HK-2 (cell line): Measurements from ENCODE around the gene PAX7.
"Not testable (repeated sequence)": the region's sequence is repeated elsewhere in the genome, so short reads cannot be mapped to it uniquely, and the experiment has no call there.

Experiments used
- DNase-seq: peaks from one replicate; pipeline ENCODE4 v3.0.0-alpha.2; 2018; ENCODE audit not compliant: unreplicated experiment

PAX7 gene

GRCh38 chr1:18727956-18728355, 97.3 kb downstream of the PAX7 start:
- DNase-seq = no peak

DNA sequence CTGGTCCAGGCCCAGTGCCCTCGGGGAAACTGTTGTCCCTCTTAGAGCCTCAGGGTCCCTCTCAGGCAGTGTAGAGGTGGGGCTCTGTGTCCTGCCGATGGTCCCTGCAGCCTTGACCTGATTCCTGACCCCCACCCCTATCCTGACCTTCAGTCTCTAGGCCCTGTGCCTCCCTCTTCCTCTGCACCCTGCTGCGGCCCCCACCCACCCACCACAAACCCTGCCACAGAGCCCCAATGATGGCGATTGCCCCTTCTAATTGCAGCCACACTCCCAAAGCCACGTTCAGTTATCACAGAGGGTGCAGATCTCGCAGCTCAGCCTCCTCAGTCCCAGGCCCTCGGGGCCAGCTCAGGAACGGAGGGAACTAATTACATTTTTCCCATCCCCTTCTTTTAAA, 99.7 kb downstream of the PAX7 start:
- no peak for DNase-seq

DNA sequence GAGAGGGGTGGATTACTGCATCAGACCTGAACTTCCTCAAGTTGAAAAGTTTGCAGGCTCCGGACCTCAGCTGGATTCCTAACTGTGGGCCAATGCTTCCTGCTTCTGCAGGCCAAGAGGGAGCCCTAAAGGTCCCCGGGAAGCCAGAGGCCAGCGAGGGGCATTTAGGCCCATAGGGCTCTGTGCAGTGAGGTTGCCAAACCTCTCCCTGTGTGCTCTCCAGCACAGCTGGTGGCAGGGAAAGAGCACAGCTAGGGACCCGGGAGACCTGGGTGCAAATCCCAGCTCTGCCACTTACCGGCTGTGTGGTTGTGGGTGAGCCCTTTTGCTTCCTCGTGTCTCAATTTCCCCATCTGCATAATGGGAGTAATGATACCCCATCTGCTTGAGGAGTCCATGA, 100.5 kb downstream of the PAX7 start:
- DNase-seq = no peak

GRCh38 chr1:18731591-18732235, 101.1 kb downstream of the PAX7 start:
- no peak for DNase-seq

- no peak for DNase-seq
Observed at GRCh38 chr1:18732686-18733085, 102.0 kb downstream of the PAX7 start.

GRCh38 chr1:18734001-18734400, 103.4 kb downstream of the PAX7 start:
- DNase-seq = no peak

DNA sequence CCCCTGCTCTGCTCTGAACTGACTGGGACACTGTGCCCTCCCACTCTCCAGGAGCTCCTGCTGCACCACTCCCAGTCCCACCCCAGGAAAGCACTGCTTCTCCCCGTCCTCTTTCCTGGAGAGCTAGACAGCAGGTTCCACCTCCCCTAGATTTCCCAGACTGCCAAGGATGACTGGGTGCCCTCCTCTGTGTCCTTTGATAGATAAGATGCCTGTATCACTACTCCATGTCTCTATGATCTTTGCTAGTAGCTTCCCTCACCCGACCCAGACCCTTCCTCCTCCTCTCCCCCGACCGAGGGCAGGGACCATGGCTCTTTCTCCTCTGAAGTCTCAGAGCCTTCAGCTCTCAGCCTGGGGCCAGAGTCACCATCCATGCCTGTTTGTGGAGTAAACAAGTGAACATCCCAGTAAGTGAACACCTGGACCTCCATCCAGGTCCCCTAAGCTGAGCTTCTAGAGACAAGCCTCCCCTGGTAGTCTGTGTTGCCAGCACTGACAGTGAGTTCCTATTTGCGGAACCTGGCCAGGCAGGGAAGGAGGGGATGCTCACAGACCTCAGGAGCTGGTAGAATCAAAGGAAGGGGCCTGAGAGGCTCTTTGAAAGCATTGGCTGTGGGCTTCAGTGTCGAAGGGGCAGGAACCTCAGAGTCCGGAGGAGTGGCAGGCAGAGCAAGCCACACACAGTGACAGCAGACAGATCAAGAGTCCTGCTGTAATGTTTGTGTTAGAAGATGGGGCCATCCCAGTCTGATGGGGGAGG, 104.0 kb downstream of the PAX7 start:
- no peak for DNase-seq

- DNase-seq = no peak
Observed at GRCh38 chr1:18735224-18735997, 104.8 kb downstream of the PAX7 start.

DNA sequence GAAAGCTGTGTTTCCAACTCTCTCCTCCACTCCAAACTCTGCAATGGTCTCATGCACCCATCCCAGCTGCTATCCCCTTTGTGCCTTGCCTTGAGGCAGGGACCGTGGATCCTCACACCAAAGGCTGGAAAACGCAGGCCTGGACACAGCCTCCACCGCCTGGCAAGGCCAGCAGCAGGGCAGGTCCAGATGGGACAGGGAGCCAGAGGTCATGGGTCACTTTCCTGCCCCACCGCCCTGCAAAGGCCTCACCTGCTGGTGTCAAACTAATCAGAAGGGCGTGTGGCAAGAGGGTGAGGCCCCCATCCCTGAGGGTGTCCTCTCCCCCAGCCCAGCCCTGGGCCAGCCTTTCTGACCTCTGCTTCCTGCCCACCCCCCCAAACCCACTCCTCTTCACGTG, 106.3 kb downstream of the PAX7 start:
- DNase-seq = no peak

- no peak for DNase-seq
Observed at GRCh38 chr1:18738126-18738525, 107.5 kb downstream of the PAX7 start.

DNA sequence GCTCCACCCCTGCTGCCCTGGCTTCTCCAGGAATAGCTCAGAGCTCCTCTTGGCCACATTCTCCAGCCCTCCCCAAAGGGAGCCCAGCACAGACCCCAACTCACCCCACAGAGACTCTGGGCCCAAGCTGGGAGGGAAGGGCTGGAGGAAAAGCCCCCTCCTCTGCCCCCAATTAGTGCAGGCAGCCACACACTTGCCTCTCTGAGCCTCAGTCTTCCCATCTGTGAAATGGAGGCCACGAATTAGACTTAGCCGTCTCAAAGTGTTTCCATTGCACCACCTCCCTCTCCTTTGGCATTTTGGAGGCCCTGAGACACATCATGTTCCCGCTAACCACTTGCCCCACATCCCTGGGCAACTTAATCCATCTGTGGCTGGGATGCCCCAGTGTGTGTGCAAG, 108.0 kb downstream of the PAX7 start:
- no peak for DNase-seq

DNA sequence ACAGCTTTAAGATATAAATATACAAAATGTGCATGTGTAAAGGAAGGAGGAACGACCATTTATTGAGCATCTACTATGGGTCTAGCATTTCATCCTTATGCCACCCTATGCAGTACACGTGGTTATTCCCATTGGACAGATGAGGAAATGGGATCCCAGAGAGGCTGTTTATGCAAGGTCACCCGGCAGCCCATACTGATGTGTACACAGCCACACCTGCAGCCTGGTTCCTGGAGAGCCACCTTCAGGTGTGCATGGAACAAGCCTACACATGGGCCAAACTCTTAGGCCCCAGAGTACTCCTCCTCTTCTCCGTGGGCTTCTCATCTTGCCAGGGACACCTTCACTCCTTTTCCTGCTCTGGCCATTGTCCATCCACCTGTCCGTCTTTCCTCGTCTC, 108.8 kb downstream of the PAX7 start:
- no peak for DNase-seq

GRCh38 chr1:18739897-18740296, 109.3 kb downstream of the PAX7 start:
- DNase-seq = no peak

GRCh38 chr1:18740617-18741016, 110.0 kb downstream of the PAX7 start:
- no peak for DNase-seq

- DNase-seq = no peak
Observed at GRCh38 chr1:18743233-18743632, 112.6 kb downstream of the PAX7 start.

GRCh38 chr1:18744381-18744780, 113.7 kb downstream of the PAX7 start:
- DNase-seq = not testable (repeated sequence)

- no peak for DNase-seq
Observed at GRCh38 chr1:18746981-18747380, 116.3 kb downstream of the PAX7 start.

- DNase-seq = no peak
Observed at GRCh38 chr1:18747671-18748070, 117.0 kb downstream of the PAX7 start.

- no peak for DNase-seq
Observed at GRCh38 chr1:18748435-18748834, 117.8 kb downstream of the PAX7 start.

- no peak for DNase-seq
Observed at GRCh38 chr1:18749569-18749968, 118.9 kb downstream of the PAX7 start.

- no peak for DNase-seq
Observed at GRCh38 chr1:18750600-18750999, 120.0 kb downstream of the PAX7 start.

DNA sequence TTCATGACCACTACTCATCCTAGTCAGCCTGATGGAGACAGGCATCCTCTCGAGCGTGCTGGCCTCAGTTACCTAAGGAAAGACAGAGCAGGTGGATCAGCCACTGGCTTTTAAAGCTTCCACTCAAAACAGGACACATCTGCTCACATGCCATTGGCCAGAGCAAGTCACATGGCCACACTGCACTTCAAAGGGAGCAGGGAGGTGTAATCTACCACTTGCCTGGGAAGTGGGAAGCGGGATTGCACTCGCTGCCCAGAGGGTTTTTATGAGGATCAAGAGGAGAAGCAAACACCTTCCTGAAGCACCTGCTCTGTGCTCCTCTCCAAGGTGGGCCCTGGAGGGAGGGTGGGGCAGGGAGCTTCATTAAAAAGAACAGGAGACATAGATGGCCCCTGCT, 120.8 kb downstream of the PAX7 start:
- no peak for DNase-seq

GRCh38 chr1:18752409-18752808, 121.8 kb downstream of the PAX7 start:
- no peak for DNase-seq
